Stomach (tissue), 9 donors: ENCODE results near the gene JAKMIP1. TPM values are rescaled to one million over a fixed set of nuclear protein-coding genes. Genes with fewer than 3 reads are reported as not detected.

Experiments used
- DNase-seq, 2 donors: peaks; one replicate each; pipeline versions ENCODE4 v3.0.0 to v3.0.0-alpha.2; 2013 to 2019
- H3K27ac ChIP-seq, 5 donors: fragments of 200-600 bp in 4 of 5; sonication (generic) in 4 of 5; one replicate each; pipeline ENCODE4 v1.5.1; 2013 to 2019; ENCODE audit warnings: mild to moderate bottlenecking in 1 of 5, moderate library complexity in 1 of 5
- H3K27me3 ChIP-seq, 3 donors: fragments of 200-600 bp; sonication (generic); one replicate each; pipeline ENCODE4 v1.5.1; 2017 to 2019; ENCODE audit warnings: mixed run types in 1 of 3
- H3K36me3 ChIP-seq, 4 donors: fragments of 200-600 bp; sonication (generic); 1 replicate in 3 of 4; 2 replicates in 1 of 4; pipeline ENCODE4 v1.5.1; 2016 to 2019
- H3K4me1 ChIP-seq, 4 donors: fragments of 200-600 bp; sonication (generic); one replicate each; pipeline ENCODE4 v1.5.1; 2016 to 2019
- H3K4me3 ChIP-seq, 4 donors: fragments of 200-600 bp; sonication (generic) in 3 of 4; one replicate each; pipeline ENCODE4 v1.5.1; 2016 to 2019; ENCODE audit warnings: mild to moderate bottlenecking in 1 of 4
- H3K9me3 ChIP-seq, 4 donors: fragments of 200-600 bp; sonication (generic); one replicate each; pipeline ENCODE4 v1.5.1; 2016 to 2019
- EP300 ChIP-seq: sonication (generic); formaldehyde crosslinking; IDR thresholded peaks from one replicate; pipeline ENCODE4 v1.6.1; 2017; ENCODE audit warnings: antibody characterized with exemption
- POLR2A ChIP-seq, 4 donors: fragments of 450-650 bp; IDR thresholded peaks; one replicate each; pipeline ENCODE4 v1.6.1; 2016; ENCODE audit warnings: antibody characterized with exemption in 4 of 4, control low read depth in 2 of 4, mild to moderate bottlenecking in 1 of 4, moderate library complexity in 1 of 4
- POLR2AphosphoS5 ChIP-seq, 3 donors: sonication (generic); formaldehyde crosslinking; IDR thresholded peaks; one replicate each; pipeline ENCODE4 v1.6.1; 2016; ENCODE audit warnings: antibody characterized with exemption in 3 of 3
- WGBS, 5 donors: extraction: QIAGEN DNeasy Blood & Tissue Kit in 3 of 5; methylation state at CpG; one replicate each; pipeline versions ENCODE4 v1.1.5 to v1.1.7; 2013 to 2018; 5-methylcytosine and 5-hydroxymethylcytosine counted together
- intact Hi-C: fragments of 100-400 bp; cut with DNase I; formaldehyde crosslinking; loops from one replicate; pipeline ENCODE4 v1.15.1; 2023; ENCODE audit warnings: low total_unique reads
- polyA plus RNA-seq, 3 donors: library from polyadenylated mRNA; stranded (reverse); fragments of 200-250 nt; gene quantifications; one replicate each; pipeline ENCODE4 v1.2.3, GENCODE V29; 2013
- total RNA-seq, 5 donors: library from RNA; depleted of rRNA; stranded (reverse); fragments of >200 nt; gene quantifications; one replicate each; pipeline versions ENCODE4 v1.1.0 to v1.2.3, GENCODE V29; 2014 to 2016
- TF ChIP-seq, protein P1 (sequence below), 7 experiments: fragments of 450-650 bp in 4 of 7; fragments of 200-600 bp in 3 of 7; sonication (generic) in 3 of 7; IDR thresholded peaks; one replicate each; pipeline ENCODE4 v1.5.1; 2016 to 2019; ENCODE audit warnings: antibody characterized with exemption in 7 of 7, control low read depth in 2 of 7, mild to moderate bottlenecking in 1 of 7
- donor health status: healthy with polysubstance abuse.
- donor health status: Bipolar disorder and iron deficiency.
- donor health status: healthy.

The JAKMIP1 gene
- total and polyA plus RNA-seq, 8 donors, result 0.18 to 10.3 (median 0.54) TPM; not detected in 2

DNA sequence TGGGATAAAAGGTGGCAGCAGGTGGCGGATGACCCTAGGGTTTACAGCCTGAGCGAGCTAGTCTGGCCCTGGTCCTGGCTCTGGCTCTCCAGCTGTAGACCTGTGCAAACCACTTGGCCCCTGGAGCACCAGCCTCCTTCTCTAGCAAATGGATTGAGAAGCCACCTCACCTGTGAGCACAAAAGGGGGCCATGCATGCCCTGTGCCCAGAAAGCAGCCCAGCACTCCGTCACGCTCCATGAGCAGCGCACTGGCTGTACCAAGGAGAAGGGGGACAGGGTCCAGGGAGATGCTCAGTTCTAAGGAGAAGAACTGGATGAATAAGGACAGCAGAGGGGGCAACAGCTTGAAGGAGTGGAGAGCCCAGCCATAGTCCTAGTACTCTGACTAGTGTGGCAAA lies 135.2 kb downstream of the JAKMIP1 start:
- no peak for DNase-seq
- TF ChIP-seq EP300 (no peak), POLR2AphosphoS5 (IDR thresholded peaks at IDR 0.05) (no peak), POLR2A (IDR thresholded peaks at IDR 0.05) (no peak)
- TF ChIP-seq, protein P1, sequence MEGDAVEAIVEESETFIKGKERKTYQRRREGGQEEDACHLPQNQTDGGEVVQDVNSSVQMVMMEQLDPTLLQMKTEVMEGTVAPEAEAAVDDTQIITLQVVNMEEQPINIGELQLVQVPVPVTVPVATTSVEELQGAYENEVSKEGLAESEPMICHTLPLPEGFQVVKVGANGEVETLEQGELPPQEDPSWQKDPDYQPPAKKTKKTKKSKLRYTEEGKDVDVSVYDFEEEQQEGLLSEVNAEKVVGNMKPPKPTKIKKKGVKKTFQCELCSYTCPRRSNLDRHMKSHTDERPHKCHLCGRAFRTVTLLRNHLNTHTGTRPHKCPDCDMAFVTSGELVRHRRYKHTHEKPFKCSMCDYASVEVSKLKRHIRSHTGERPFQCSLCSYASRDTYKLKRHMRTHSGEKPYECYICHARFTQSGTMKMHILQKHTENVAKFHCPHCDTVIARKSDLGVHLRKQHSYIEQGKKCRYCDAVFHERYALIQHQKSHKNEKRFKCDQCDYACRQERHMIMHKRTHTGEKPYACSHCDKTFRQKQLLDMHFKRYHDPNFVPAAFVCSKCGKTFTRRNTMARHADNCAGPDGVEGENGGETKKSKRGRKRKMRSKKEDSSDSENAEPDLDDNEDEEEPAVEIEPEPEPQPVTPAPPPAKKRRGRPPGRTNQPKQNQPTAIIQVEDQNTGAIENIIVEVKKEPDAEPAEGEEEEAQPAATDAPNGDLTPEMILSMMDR (IDR thresholded peaks at IDR 0.05), result no peak
- intact Hi-C loops, result no loop called here
- Histone ChIP-seq H3K9me3 (peaks cover 3 to 15% (median 12%) of the 10 kb centered on the region in 4 donors), H3K27ac (no peak overlapping the region), H3K36me3 (no peaks in the 10 kb centered on the region), H3K27me3 (peaks cover 0 to 13% (median 0%) of the 10 kb centered on the region in 3 donors), H3K4me3 (no peak overlapping the region), H3K4me1 (no peaks in the 10 kb centered on the region)
- 86 to 96% (median 93%) methylated on average over 5 of the region's 5 CpGs for WGBS, 5 donors

DNA sequence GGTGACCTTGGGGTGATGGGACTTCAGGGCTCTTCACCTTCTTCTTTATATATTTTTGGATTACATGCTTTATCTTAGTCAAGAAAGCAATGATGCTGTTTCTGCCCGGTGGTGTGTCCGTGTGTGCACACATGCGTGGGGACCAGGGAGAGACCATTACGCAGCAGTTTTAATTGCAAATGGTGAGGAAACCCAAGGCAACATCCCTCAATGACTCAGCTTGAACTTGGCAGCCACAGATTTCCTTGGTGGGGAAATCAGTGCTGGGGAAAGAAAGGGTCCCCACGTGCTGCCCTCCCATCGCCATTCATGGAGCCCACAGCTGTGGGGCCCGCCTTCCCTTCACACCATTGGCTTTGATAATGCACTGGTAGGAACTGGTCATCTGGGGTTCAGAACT lies 136.0 kb downstream of the JAKMIP1 start:
- peaks cover 0 to 6% (median 0%) of the 10 kb centered on the region in 3 donors for H3K27me3 ChIP-seq
- intact Hi-C loops, result no loop called here
- TF ChIP-seq POLR2AphosphoS5 (IDR thresholded peaks at IDR 0.05) (no peak), EP300 (no peak), POLR2A (IDR thresholded peaks at IDR 0.05) (no peak)
- TF ChIP-seq, protein P1 (IDR thresholded peaks at IDR 0.05), result no peak
- no peak overlapping the region for H3K4me3 ChIP-seq
- WGBS, 5 donors, result 76 to 86% (median 85%) methylated on average over 7 of the region's 7 CpGs
- peaks cover 9 to 23% (median 20%) of the 10 kb centered on the region in 4 donors for H3K9me3 ChIP-seq
- no peak overlapping the region for H3K27ac ChIP-seq
- no peaks in the 10 kb centered on the region for H3K36me3 ChIP-seq
- DNase-seq, result no peak
- H3K4me1 ChIP-seq, result no peaks in the 10 kb centered on the region

DNA sequence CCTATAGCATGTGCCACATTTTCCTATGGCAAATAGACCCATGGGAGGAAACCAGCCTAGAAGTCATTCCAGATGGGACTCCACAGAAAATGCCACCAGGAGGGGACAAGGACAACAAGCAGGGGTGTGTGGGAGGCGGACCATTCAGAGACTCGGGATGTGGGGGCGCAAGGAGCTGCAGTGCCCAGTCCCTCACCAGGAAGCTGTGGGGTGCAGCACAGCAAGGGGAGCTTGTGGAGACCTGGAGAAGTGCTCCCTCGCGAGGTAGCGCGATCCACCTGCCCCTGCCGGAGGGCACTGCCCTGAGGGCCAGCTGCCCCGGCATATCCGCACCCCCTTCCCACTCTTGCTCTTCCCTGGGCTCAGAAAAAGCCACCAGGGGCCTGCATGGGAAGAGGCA lies 136.7 kb downstream of the JAKMIP1 start:
- no peaks in the 10 kb centered on the region for H3K4me1 ChIP-seq
- intact Hi-C loops, result no loop called here
- no peak overlapping the region for H3K4me3 ChIP-seq
- no peak overlapping the region for H3K27ac ChIP-seq
- no peaks in the 10 kb centered on the region for H3K36me3 ChIP-seq
- TF ChIP-seq EP300 (no peak), POLR2AphosphoS5 (IDR thresholded peaks at IDR 0.05) (no peak), POLR2A (IDR thresholded peaks at IDR 0.05) (no peak)
- TF ChIP-seq, protein P1 (IDR thresholded peaks at IDR 0.05), result no peak
- no peak for DNase-seq
- H3K9me3 ChIP-seq, result peaks cover 16 to 30% (median 27%) of the 10 kb centered on the region in 4 donors
- H3K27me3 ChIP-seq, result peaks cover 0 to 3% (median 0%) of the 10 kb centered on the region in 3 donors
- 93 to 96% (median 95%) methylated on average over 10 of the region's 10 CpGs for WGBS, 5 donors

DNA sequence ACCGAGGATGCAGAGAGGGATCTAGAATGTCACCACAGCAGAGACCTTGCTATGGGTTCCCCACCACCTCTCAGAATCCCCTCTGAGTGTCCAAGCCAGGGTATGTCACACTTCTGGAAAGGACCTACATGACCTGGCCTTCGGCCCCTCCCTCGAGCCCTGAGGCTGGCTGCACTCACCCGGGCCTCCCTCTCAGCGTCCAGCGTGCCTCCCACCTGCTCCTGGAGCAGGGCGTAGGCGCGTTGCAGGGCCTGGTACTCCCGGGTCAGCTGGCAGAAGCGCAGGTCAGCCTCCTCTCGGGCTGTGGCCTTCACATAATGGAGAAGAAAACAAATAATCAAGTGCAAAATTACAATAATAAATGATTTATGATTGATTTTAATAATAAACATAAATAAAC lies 138.2 kb downstream of the JAKMIP1 start:
- intact Hi-C loops, result no loop called here
- no peaks in the 10 kb centered on the region for H3K4me1 ChIP-seq
- no peak overlapping the region for H3K27ac ChIP-seq
- 88 to 90% (median 89%) methylated on average over 11 to 12 of the region's 12 CpGs for WGBS, 5 donors
- no peaks in the 10 kb centered on the region for H3K36me3 ChIP-seq
- no peak overlapping the region for H3K4me3 ChIP-seq
- no peak for TF ChIP-seq POLR2A (IDR thresholded peaks at IDR 0.05)
- TF ChIP-seq, protein P1 (IDR thresholded peaks at IDR 0.05), result no peak
- TF ChIP-seq POLR2AphosphoS5 (IDR thresholded peaks at IDR 0.05), result no peak
- no peak for TF ChIP-seq EP300
- H3K27me3 ChIP-seq, result no peaks in the 10 kb centered on the region
- H3K9me3 ChIP-seq, result peaks cover 21 to 46% (median 43%) of the 10 kb centered on the region in 4 donors
- DNase-seq, result no peak
